Measurements from ENCODE around the gene PTPRC.

Gene PTPRC

DNA sequence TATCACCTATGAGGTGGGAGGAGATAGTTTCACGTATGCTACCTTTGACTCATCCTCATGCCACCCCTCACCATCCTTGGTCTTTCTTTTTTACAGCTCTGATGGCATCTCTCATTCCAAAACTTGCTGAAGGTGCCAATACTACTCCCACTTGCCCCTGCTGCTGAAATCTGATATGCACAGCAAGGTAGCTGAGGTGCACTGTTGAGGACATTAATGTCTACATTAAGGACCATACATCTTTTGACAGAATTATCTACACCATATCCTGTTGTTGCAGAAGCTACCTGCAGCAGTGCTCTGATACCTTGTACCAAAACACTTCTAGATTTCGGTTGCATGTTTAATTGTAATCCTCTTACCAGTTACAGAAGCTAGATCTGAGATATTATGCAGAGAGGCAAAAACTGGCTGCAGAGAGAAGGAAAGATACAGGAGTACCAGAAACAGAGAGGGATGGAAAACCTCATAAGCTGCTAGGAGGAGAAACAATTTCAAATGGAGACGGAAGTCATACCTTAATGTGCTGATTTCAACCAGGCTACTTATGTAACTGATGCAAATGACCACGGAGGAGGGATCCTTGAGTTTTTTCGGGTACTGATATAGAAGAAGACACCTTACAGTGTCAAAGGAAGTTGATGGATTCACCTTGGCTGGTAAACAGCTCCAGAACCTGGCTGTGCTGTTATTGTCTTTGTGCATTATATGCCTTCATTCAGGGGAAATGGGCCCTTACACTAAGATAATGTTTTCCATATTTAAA, 19.3 kb upstream of the PTPRC start:
- TF ChIP-seq TCF12 (IDR thresholded peaks at IDR 0.05; ENCODE audit: low read depth) (no peak), FOXM1 (IDR thresholded peaks at IDR 0.05; ENCODE audit: borderline replicate concordance, low read depth) (no peak), NFIC (IDR thresholded peaks at IDR 0.05) (no peak), CREB1 (IDR thresholded peaks at IDR 0.05; ENCODE audit: low read depth) (no peak), RAD21 (IDR thresholded peaks at IDR 0.05; ENCODE audit: low read depth) (no peak), TAF1 (IDR thresholded peaks at IDR 0.05; ENCODE audit: low read depth) (no peak), TEAD4 (IDR thresholded peaks at IDR 0.05) (no peak), EP300 (IDR thresholded peaks at IDR 0.05; ENCODE audit: borderline replicate concordance) (no peak), YY1 (IDR thresholded peaks at IDR 0.05; ENCODE audit: low read depth) (no peak), CEBPB (IDR thresholded peaks at IDR 0.05) (no peak), EGR1 (IDR thresholded peaks at IDR 0.05) (no peak), ZBTB7A (IDR thresholded peaks at IDR 0.05; ENCODE audit: low read depth) (no peak)
- TF ChIP-seq, protein P1, sequence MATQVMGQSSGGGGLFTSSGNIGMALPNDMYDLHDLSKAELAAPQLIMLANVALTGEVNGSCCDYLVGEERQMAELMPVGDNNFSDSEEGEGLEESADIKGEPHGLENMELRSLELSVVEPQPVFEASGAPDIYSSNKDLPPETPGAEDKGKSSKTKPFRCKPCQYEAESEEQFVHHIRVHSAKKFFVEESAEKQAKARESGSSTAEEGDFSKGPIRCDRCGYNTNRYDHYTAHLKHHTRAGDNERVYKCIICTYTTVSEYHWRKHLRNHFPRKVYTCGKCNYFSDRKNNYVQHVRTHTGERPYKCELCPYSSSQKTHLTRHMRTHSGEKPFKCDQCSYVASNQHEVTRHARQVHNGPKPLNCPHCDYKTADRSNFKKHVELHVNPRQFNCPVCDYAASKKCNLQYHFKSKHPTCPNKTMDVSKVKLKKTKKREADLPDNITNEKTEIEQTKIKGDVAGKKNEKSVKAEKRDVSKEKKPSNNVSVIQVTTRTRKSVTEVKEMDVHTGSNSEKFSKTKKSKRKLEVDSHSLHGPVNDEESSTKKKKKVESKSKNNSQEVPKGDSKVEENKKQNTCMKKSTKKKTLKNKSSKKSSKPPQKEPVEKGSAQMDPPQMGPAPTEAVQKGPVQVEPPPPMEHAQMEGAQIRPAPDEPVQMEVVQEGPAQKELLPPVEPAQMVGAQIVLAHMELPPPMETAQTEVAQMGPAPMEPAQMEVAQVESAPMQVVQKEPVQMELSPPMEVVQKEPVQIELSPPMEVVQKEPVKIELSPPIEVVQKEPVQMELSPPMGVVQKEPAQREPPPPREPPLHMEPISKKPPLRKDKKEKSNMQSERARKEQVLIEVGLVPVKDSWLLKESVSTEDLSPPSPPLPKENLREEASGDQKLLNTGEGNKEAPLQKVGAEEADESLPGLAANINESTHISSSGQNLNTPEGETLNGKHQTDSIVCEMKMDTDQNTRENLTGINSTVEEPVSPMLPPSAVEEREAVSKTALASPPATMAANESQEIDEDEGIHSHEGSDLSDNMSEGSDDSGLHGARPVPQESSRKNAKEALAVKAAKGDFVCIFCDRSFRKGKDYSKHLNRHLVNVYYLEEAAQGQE (IDR thresholded peaks at IDR 0.05; ENCODE audit: low read depth): no peak
- TF ChIP-seq, protein P2, sequence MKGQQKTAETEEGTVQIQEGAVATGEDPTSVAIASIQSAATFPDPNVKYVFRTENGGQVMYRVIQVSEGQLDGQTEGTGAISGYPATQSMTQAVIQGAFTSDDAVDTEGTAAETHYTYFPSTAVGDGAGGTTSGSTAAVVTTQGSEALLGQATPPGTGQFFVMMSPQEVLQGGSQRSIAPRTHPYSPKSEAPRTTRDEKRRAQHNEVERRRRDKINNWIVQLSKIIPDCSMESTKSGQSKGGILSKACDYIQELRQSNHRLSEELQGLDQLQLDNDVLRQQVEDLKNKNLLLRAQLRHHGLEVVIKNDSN (IDR thresholded peaks at IDR 0.05): no peak
- TF ChIP-seq, protein P3, sequence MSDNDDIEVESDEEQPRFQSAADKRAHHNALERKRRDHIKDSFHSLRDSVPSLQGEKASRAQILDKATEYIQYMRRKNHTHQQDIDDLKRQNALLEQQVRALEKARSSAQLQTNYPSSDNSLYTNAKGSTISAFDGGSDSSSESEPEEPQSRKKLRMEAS (IDR thresholded peaks at IDR 0.05): no peak

DNA sequence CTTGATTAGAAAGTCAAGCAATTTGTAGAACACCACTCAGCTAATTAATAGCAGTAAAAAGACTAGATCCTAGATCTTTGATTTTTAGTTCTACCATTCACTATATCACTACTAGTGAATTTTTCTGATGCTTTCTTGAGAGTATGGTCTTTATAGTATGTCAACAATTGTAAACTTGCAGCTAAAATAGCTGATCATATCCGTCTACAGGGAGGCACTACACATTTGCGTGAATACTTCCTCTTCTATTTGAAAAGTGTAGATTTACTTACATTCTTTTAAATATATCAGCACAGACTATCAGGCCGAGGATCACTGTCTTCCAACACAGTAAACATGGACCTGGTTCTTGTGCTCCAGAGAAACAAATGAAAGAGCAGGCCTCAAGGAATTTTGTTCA, 18.6 kb upstream of the PTPRC start:
- TF ChIP-seq TCF12 (IDR thresholded peaks at IDR 0.05; ENCODE audit: low read depth) (no peak), CEBPB (IDR thresholded peaks at IDR 0.05) (no peak), CREB1 (IDR thresholded peaks at IDR 0.05; ENCODE audit: low read depth) (no peak), TEAD4 (IDR thresholded peaks at IDR 0.05) (no peak), RAD21 (IDR thresholded peaks at IDR 0.05; ENCODE audit: low read depth) (no peak), EP300 (IDR thresholded peaks at IDR 0.05; ENCODE audit: borderline replicate concordance) (no peak), TAF1 (IDR thresholded peaks at IDR 0.05; ENCODE audit: low read depth) (no peak), FOXM1 (IDR thresholded peaks at IDR 0.05; ENCODE audit: borderline replicate concordance, low read depth) (no peak), NFIC (IDR thresholded peaks at IDR 0.05) (no peak), EGR1 (IDR thresholded peaks at IDR 0.05) (no peak), YY1 (IDR thresholded peaks at IDR 0.05; ENCODE audit: low read depth) (no peak)
- TF ChIP-seq, protein P1 (IDR thresholded peaks at IDR 0.05; ENCODE audit: low read depth): no peak
- TF ChIP-seq, protein P2 (IDR thresholded peaks at IDR 0.05): no peak

DNA sequence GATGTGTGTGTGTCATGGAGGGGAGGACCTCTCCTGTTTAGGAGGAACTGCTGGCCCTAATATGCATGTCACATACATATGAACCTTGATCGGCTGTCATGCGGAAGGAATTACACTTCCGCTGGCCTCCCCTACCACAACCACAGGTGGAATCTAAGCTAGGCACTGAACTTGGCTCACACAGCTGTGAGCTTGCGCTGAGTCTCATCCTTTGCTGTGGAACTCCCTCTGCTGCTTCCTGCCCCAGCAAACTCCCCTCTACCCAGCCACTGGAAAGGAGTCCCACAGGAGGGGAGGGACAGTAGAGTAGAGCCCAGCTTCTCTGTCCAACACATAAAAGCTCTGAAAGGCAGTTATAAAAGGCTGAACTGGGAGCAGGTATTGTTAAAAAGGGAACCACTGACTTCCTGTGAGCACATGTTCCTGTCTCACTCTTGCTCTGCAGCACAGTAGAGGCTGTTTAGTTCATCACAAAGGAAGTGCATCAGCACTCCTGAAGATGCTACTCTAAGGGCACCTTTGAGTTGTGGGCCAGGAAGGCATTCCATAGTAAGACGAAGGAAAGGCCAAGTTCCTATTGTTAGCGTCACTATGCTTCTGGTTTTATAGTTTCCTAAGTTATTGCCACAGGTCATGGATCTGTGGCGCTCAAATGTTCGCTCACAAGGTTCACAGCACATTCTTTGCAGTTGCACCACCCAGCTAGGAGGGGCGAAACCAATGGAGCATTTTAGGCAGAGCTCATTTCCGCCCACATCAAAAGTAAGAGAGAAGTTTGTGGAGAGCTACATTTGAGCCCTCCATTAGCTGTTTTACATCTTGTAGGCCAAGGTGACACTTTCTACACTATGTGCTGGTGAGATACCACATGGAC, 17.7 kb upstream of the PTPRC start:
- TF ChIP-seq TEAD4 (IDR thresholded peaks at IDR 0.05) (peak; percentile 90), RAD21 (IDR thresholded peaks at IDR 0.05; ENCODE audit: low read depth) (no peak; the same call in 1 of the 2 replicates), NFIC (IDR thresholded peaks at IDR 0.05) (peak; percentile 61), TCF12 (IDR thresholded peaks at IDR 0.05; ENCODE audit: low read depth) (peak; percentile 86), EP300 (IDR thresholded peaks at IDR 0.05; ENCODE audit: borderline replicate concordance) (peak; percentile 93), FOXM1 (IDR thresholded peaks at IDR 0.05; ENCODE audit: borderline replicate concordance, low read depth) (peak; percentile 82; the same call in 1 of the 2 replicates), TAF1 (IDR thresholded peaks at IDR 0.05; ENCODE audit: low read depth) (no peak), CEBPB (IDR thresholded peaks at IDR 0.05) (peak; percentile 88)
- TF ChIP-seq, protein P3 (IDR thresholded peaks at IDR 0.05): peak; percentile 42; the same call in 1 of the 2 replicates

DNA sequence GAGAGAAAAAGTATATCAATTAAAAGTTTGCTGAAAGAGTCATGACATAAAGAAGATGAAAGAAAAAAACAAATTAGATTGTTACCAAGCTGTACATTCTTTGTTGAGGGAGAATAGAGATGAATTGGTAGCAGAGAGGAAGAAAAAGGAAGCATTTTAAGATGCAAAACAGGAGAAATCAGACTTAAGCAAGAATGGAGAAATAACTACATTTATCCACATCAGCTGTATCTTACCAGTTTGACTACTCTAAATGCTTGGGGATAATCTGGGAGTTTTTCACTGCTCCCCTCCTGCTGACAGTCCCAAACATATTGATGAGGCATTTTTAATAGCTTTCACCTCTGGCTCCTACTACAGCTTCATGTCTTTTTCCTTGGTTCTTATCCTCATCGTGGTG, 16.8 kb upstream of the PTPRC start:
- TF ChIP-seq, protein P3 (IDR thresholded peaks at IDR 0.05): no peak
- TF ChIP-seq TEAD4 (IDR thresholded peaks at IDR 0.05) (no peak), CREB1 (IDR thresholded peaks at IDR 0.05; ENCODE audit: low read depth) (no peak), TAF1 (IDR thresholded peaks at IDR 0.05; ENCODE audit: low read depth) (no peak), CEBPB (IDR thresholded peaks at IDR 0.05) (no peak), NFIC (IDR thresholded peaks at IDR 0.05) (no peak), EGR1 (IDR thresholded peaks at IDR 0.05) (no peak), EP300 (IDR thresholded peaks at IDR 0.05; ENCODE audit: borderline replicate concordance) (no peak), TCF12 (IDR thresholded peaks at IDR 0.05; ENCODE audit: low read depth) (no peak), FOXM1 (IDR thresholded peaks at IDR 0.05; ENCODE audit: borderline replicate concordance, low read depth) (no peak), ZBTB7A (IDR thresholded peaks at IDR 0.05; ENCODE audit: low read depth) (no peak), YY1 (IDR thresholded peaks at IDR 0.05; ENCODE audit: low read depth) (no peak), RAD21 (IDR thresholded peaks at IDR 0.05; ENCODE audit: low read depth) (no peak)
- TF ChIP-seq, protein P1 (IDR thresholded peaks at IDR 0.05; ENCODE audit: low read depth): no peak
- TF ChIP-seq, protein P2 (IDR thresholded peaks at IDR 0.05): no peak

All from Ishikawa (cell line).